ENCODE data around the gene GPSM1.

GRCh38 chr9:136332482-136332983 is 5.2 kb downstream of the GPSM1 start:
- TF ChIP-seq CTCF (IDR thresholded peaks at IDR 0.05) = no peak
- TF ChIP-seq POLR2AphosphoS5 (IDR thresholded peaks at IDR 0.05) = no peak
